Measurements from ENCODE around the gene EMC9. TPM values are rescaled to one million over a fixed set of nuclear protein-coding genes. Genes with fewer than 3 reads are reported as not detected.

The EMC9 gene
- 17.6 and 28.3 TPM in 2 replicates for total RNA-seq

GRCh38 chr14:24141097-24141880, at the start of gene EMC9:
TSS of gene EMC9 (minus strand) at chr14:24141591. CDS start at chr14:24141304, 287 bp downstream.

GRCh38 chr14:24188251-24189058, 47.1 kb upstream of the EMC9 start, which contains the start of gene IPO4:
TSS of gene IPO4 (minus strand) at chr14:24188816. CDS start at chr14:24188787, 29 bp downstream.

GRCh38 chr14:24171422-24172260, 30.2 kb upstream of the EMC9 start, which contains the start of gene REC8:
TSS of gene REC8 (plus strand) at chr14:24172080. CDS start at chr14:24172553, 473 bp downstream.

GRCh38 chr14:24160850-24161804, 19.7 kb upstream of the EMC9 start, which contains the start of gene IRF9:
TSS of gene IRF9 (plus strand) at chr14:24161265. CDS start at chr14:24162145, 880 bp downstream.

GRCh38 chr14:24146978-24147760, 5.8 kb upstream of the EMC9 start, which contains the start of gene RNF31:
TSS of gene RNF31 (plus strand) at chr14:24147498. CDS start at chr14:24147699, 201 bp downstream.

GRCh38 chr14:24146453-24146977, 5.1 kb upstream of the EMC9 start, which contains the start of gene PSME2:
TSS of gene PSME2 (minus strand) at chr14:24146610. CDS start at chr14:24146581, 29 bp downstream.

GRCh38 chr14:24135834-24136683, 5.3 kb downstream of the EMC9 start, which contains the start of gene PSME1:
TSS of gene PSME1 (plus strand) at chr14:24136194. CDS start at chr14:24136263, 69 bp downstream.

GRCh38 chr14:24130380-24130716, 11.0 kb downstream of the EMC9 start, which contains the start of gene FITM1:
TSS of gene FITM1 (plus strand) at chr14:24130659. CDS start at chr14:24131564, 905 bp downstream.

GRCh38 chr14:24114532-24115421, 26.6 kb downstream of the EMC9 start, which contains the start of the genes DCAF11 and NRL:
TSS of gene DCAF11 (plus strand) at chr14:24114777. CDS start at chr14:24115595, 818 bp downstream.
TSS of gene NRL (minus strand) at chr14:24114949. CDS start at chr14:24082848, 32,101 bp downstream.

GRCh38 chr14:24093901-24094840, 47.2 kb downstream of the EMC9 start, which contains the start of gene PCK2:
TSS of gene PCK2 (plus strand) at chr14:24094311. CDS start at chr14:24094406, 95 bp downstream.

Other genes with a start within 250 kb of the EMC9 start
- 39.0 and 58.4 TPM in 2 replicates for gene DHRS4, start 187.8 kb downstream of the EMC9 start, total RNA-seq
- 11.6 and 15.7 TPM in 2 replicates for gene DHRS4L2, start 152.7 kb downstream of the EMC9 start, total RNA-seq
- not detected in 2 replicates for gene CARMIL3, start 89.6 kb downstream of the EMC9 start, total RNA-seq
- gene CPNE6, start 70.0 kb downstream of the EMC9 start, total RNA-seq: not detected in 2 replicates
- gene PCK2, start 47.3 kb downstream of the EMC9 start, total RNA-seq: 4.4 and 9.4 TPM in 2 replicates
- 58.8 and 60.2 TPM in 2 replicates for gene DCAF11, start 26.8 kb downstream of the EMC9 start, total RNA-seq
- 0.82 and 0.97 TPM in 2 replicates for gene NRL, start 26.6 kb downstream of the EMC9 start, total RNA-seq
- 0.13 TPM in 1 of 2 replicates, not detected in the other for gene FITM1, start 10.9 kb downstream of the EMC9 start, total RNA-seq
- gene PSME1, start 5.4 kb downstream of the EMC9 start, total RNA-seq: 118 and 158 TPM in 2 replicates
- gene PSME2, start 5.0 kb upstream of the EMC9 start, total RNA-seq: 124 and 147 TPM in 2 replicates
- gene RNF31, start 5.9 kb upstream of the EMC9 start, total RNA-seq: 37.1 and 38.4 TPM in 2 replicates
- 55.4 and 72.4 TPM in 2 replicates for gene IRF9, start 19.7 kb upstream of the EMC9 start, total RNA-seq
- gene REC8, start 30.5 kb upstream of the EMC9 start, total RNA-seq: 2.3 and 2.5 TPM in 2 replicates
- gene IPO4, start 47.2 kb upstream of the EMC9 start, total RNA-seq: 22.2 and 46.8 TPM in 2 replicates
- 30.3 and 60.7 TPM in 2 replicates for gene TM9SF1, start 53.9 kb upstream of the EMC9 start, total RNA-seq
- not detected in 2 replicates for gene TSSK4, start 64.1 kb upstream of the EMC9 start, total RNA-seq
- gene CHMP4A, start 71.9 kb upstream of the EMC9 start, total RNA-seq: 13.4 and 38.1 TPM in 2 replicates
- gene MDP1, start 74.5 kb upstream of the EMC9 start, total RNA-seq: 6.3 and 7.7 TPM in 2 replicates
- 259 and 308 TPM in 2 replicates for gene NEDD8, start 90.8 kb upstream of the EMC9 start, total RNA-seq
- gene GMPR2, start 91.3 kb upstream of the EMC9 start, total RNA-seq: 97.6 and 118 TPM in 2 replicates
- 41.1 and 55.2 TPM in 2 replicates for gene TINF2, start 101.0 kb upstream of the EMC9 start, total RNA-seq
- gene TGM1, start 121.6 kb upstream of the EMC9 start, total RNA-seq: 0.32 and 1.6 TPM in 2 replicates
- gene RABGGTA, start 130.0 kb upstream of the EMC9 start, total RNA-seq: 16.0 and 27.5 TPM in 2 replicates
- gene DHRS1, start 158.2 kb upstream of the EMC9 start, total RNA-seq: 6.9 and 10.8 TPM in 2 replicates
- 18.5 and 29.8 TPM in 2 replicates for gene NOP9, start 158.3 kb upstream of the EMC9 start, total RNA-seq
- gene CIDEB, start 166.4 kb upstream of the EMC9 start, total RNA-seq: 3.7 and 3.8 TPM in 2 replicates
- 2.6 and 5.0 TPM in 2 replicates for gene LTB4R2, start 168.5 kb upstream of the EMC9 start, total RNA-seq
- gene LTB4R, start 169.9 kb upstream of the EMC9 start, total RNA-seq: 2.4 and 4.2 TPM in 2 replicates
- gene ADCY4, start 193.5 kb upstream of the EMC9 start, total RNA-seq: 61.5 and 89.6 TPM in 2 replicates
- 4.9 TPM in 2 replicates for gene RIPK3, start 198.4 kb upstream of the EMC9 start, total RNA-seq
- 3.2 and 7.4 TPM in 2 replicates for gene NFATC4, start 226.6 kb upstream of the EMC9 start, total RNA-seq